ENCODE measurements around the gene FAM204A. TPM values are rescaled to one million over a fixed set of nuclear protein-coding genes. Genes with fewer than 3 reads are reported as not detected.

Gene FAM204A
- total and polyA plus RNA-seq, 12 donors, result 9.8 to 63.1 (median 43.7) TPM

GRCh38 chr10:118337356-118337755 lies 4.8 kb downstream of the FAM204A start:
- no peak for DNase-seq
- no peak for TF ChIP-seq POLR2A (IDR thresholded peaks at IDR 0.05)
- TF ChIP-seq CTCF (IDR thresholded peaks at IDR 0.05), result no peak
- no peak overlapping the region for H3K4me3 ChIP-seq
- H3K27me3 ChIP-seq, result no peaks in the 10 kb centered on the region
- no peak overlapping the region for H3K27ac ChIP-seq
- H3K4me1 ChIP-seq (replicated peaks in 1 of 2), result peaks cover 14 to 35% of the 10 kb centered on the region in 2 donors
- H3K9me3 ChIP-seq (replicated peaks in 1 of 3), result no peaks in the 10 kb centered on the region
- 72 to 89% (median 84%) methylated on average over 1 of the region's 1 CpG for WGBS, 4 donors
- peaks cover 0 to 35% of the 10 kb centered on the region in 2 donors for H3K36me3 ChIP-seq (replicated peaks in 1 of 2)
- intact Hi-C loops (cut with DNase I), result no loop called here

- Histone ChIP-seq H3K27ac (no peak overlapping the region), H3K4me1 (replicated peaks in 1 of 2) (peaks cover 0 to 6% of the 10 kb centered on the region in 2 donors), H3K9me3 (replicated peaks in 1 of 3) (no peaks in the 10 kb centered on the region), H3K27me3 (no peaks in the 10 kb centered on the region), H3K4me3 (no peak overlapping the region), H3K36me3 (replicated peaks in 1 of 2) (peaks cover 0 to 56% of the 10 kb centered on the region in 2 donors)
- intact Hi-C loops (cut with DNase I), result no loop called here
- 78 to 90% (median 82%) methylated on average over 3 of the region's 3 CpGs for WGBS, 4 donors
- TF ChIP-seq POLR2A (IDR thresholded peaks at IDR 0.05) (no peak), CTCF (IDR thresholded peaks at IDR 0.05) (no peak)
- no peak for DNase-seq
Observed at GRCh38 chr10:118333871-118334270, 8.3 kb downstream of the FAM204A start.

GRCh38 chr10:118332948-118333710 lies 9.0 kb downstream of the FAM204A start:
- H3K27me3 ChIP-seq, result no peaks in the 10 kb centered on the region
- peak in 1 of 7 donors; percentile 21 for DNase-seq
- H3K4me1 ChIP-seq (replicated peaks in 1 of 2), result peaks cover 0 to 6% of the 10 kb centered on the region in 2 donors
- peaks cover 0 to 59% of the 10 kb centered on the region in 2 donors for H3K36me3 ChIP-seq (replicated peaks in 1 of 2)
- TF ChIP-seq CTCF (IDR thresholded peaks at IDR 0.05) (no peak), POLR2A (IDR thresholded peaks at IDR 0.05) (no peak)
- no peak overlapping the region for H3K4me3 ChIP-seq
- H3K27ac ChIP-seq, result no peak overlapping the region
- WGBS, 4 donors, result 63 to 65% (median 63%) methylated on average over 4 of the region's 4 CpGs
- no peaks in the 10 kb centered on the region for H3K9me3 ChIP-seq (replicated peaks in 1 of 3)
- intact Hi-C loops (cut with DNase I), result no loop called here

- H3K36me3 ChIP-seq (replicated peaks in 1 of 2), result peaks cover 0 to 67% of the 10 kb centered on the region in 2 donors
- 92 to 100% (median 95%) methylated on average over 1 of the region's 1 CpG for WGBS, 4 donors
Observed at GRCh38 chr10:118332236-118332635, 9.9 kb downstream of the FAM204A start.

More at GRCh38 chr10:118332236-118332635, 9.9 kb downstream of the FAM204A start:
- Histone ChIP-seq H3K27me3 (no peaks in the 10 kb centered on the region), H3K9me3 (replicated peaks in 1 of 3) (no peaks in the 10 kb centered on the region), H3K27ac (no peak overlapping the region), H3K4me1 (replicated peaks in 1 of 2) (peaks cover 0 to 6% of the 10 kb centered on the region in 2 donors), H3K4me3 (no peak overlapping the region)
- intact Hi-C loops (cut with DNase I), result no loop called here
- DNase-seq, result no peak
- TF ChIP-seq POLR2A (IDR thresholded peaks at IDR 0.05) (no peak), CTCF (IDR thresholded peaks at IDR 0.05) (no peak)

Measured in adrenal gland (tissue), 12 donors.